HFFc6 (cell line): ENCODE data around the gene LRP10. TPM values are rescaled to one million over a fixed set of nuclear protein-coding genes. Genes with fewer than 3 reads are reported as not detected.
A peak's percentile ranks its signal among the peaks of the same experiment; 100 is the strongest.

Experiments
- DNase-seq: peaks from one replicate; pipeline ENCODE4 v3.0.0-alpha.2; 2018
- H3K27ac Mint-ChIP-seq: 2 replicates; pipeline ENCODE4 v1.8.0; 2020; ENCODE audit warnings: mild to moderate bottlenecking, mixed read lengths
- H3K27me3 Mint-ChIP-seq: 2 replicates; pipeline ENCODE4 v1.8.0; 2021; ENCODE audit warnings: mild to moderate bottlenecking, moderate library complexity, mixed read lengths; ENCODE audit not compliant: insufficient read depth
- H3K36me3 Mint-ChIP-seq: 2 replicates; pipeline ENCODE4 v1.8.0; 2021; ENCODE audit warnings: low read depth, mixed read lengths
- H3K4me1 Mint-ChIP-seq: 2 replicates; pipeline ENCODE4 v1.8.0; 2020; ENCODE audit warnings: low read depth, mixed read lengths
- H3K4me3 Mint-ChIP-seq: 2 replicates; pipeline ENCODE4 v1.8.0; 2020; ENCODE audit warnings: mild to moderate bottlenecking, moderate library complexity, mixed read lengths
- H3K9me3 Mint-ChIP-seq: 2 replicates; pipeline ENCODE4 v1.8.0; 2020; ENCODE audit warnings: mild to moderate bottlenecking, mixed read lengths
- CTCF ChIP-seq: fragments of 200-600 bp; sonication (generic); IDR thresholded peaks from 2 replicates; pipeline ENCODE4 v1.5.0; 2021; ENCODE audit warnings: antibody characterized with exemption, mild to moderate bottlenecking
- total RNA-seq, 6 experiments: library from RNA; stranded (reverse); fragmentation: NEBNext Ultra II Directional; extraction: Animal tissue kit (Norgen Biotek cat#: 25700); gene quantifications; 2 replicates in 1 of 6; 3 replicates in 5 of 6; pipeline ENCODE4 v1.2.3, GENCODE V29; 2021

LRP10 gene
- total RNA-seq, 6 experiments from 2014 or later, result 168 to 226 (median 186) TPM

GRCh38 chr14:22845821-22846625, 25.5 kb upstream of the LRP10 start:
- Mint-ChIP-seq H3K27ac (peak overlapping the region; percentile 86), H3K4me3 (no peak overlapping the region), H3K4me1 (peaks cover 64% of the 10 kb centered on the region), H3K36me3 (peaks cover 33% of the 10 kb centered on the region), H3K9me3 (no peaks in the 10 kb centered on the region), H3K27me3 (peaks cover 3% of the 10 kb centered on the region)
- DNase-seq, result no peak
- TF ChIP-seq CTCF, result no peak

GRCh38 chr14:22846811-22847307, 24.7 kb upstream of the LRP10 start:
- DNase-seq, result no peak
- Mint-ChIP-seq H3K4me3 (peak overlapping the region; percentile 34; the same call in 1 of the 2 replicates), H3K27me3 (peaks cover 3% of the 10 kb centered on the region), H3K36me3 (peaks cover 27% of the 10 kb centered on the region), H3K27ac (peak overlapping the region; percentile 86), H3K9me3 (no peaks in the 10 kb centered on the region), H3K4me1 (peaks cover 66% of the 10 kb centered on the region)
- TF ChIP-seq CTCF, result 0 out of 2 replicates have a peak, but pooled peaks have one; percentile 9

- peak overlapping the region; percentile 100 for H3K27ac Mint-ChIP-seq
- H3K4me1 Mint-ChIP-seq, result peaks cover 71% of the 10 kb centered on the region
- TF ChIP-seq CTCF, result peak; percentile 62; the same call in 1 of the 2 replicates
- H3K9me3 Mint-ChIP-seq, result no peaks in the 10 kb centered on the region
- peak; percentile 59 for DNase-seq
- H3K4me3 Mint-ChIP-seq, result peak overlapping the region; percentile 59
- H3K36me3 Mint-ChIP-seq, result peaks cover 21% of the 10 kb centered on the region
- H3K27me3 Mint-ChIP-seq, result peaks cover 2% of the 10 kb centered on the region
These were observed 23.7 kb upstream of the LRP10 start for GRCh38 chr14:22847661-22848341.

GRCh38 chr14:22848351-22849164, 23.0 kb upstream of the LRP10 start:
- DNase-seq, result peak; percentile 63
- peak overlapping the region; percentile 59 for H3K4me3 Mint-ChIP-seq
- peaks cover 2% of the 10 kb centered on the region for H3K27me3 Mint-ChIP-seq
- H3K4me1 Mint-ChIP-seq, result peaks cover 77% of the 10 kb centered on the region
- no peak for TF ChIP-seq CTCF
- peak overlapping the region; percentile 100 for H3K27ac Mint-ChIP-seq
- peaks cover 21% of the 10 kb centered on the region for H3K36me3 Mint-ChIP-seq
- no peaks in the 10 kb centered on the region for H3K9me3 Mint-ChIP-seq

GRCh38 chr14:22849212-22849819, 22.2 kb upstream of the LRP10 start:
- Mint-ChIP-seq H3K27ac (peak overlapping the region; percentile 100), H3K4me3 (peak overlapping the region; percentile 59), H3K27me3 (peaks cover 2% of the 10 kb centered on the region), H3K4me1 (peaks cover 77% of the 10 kb centered on the region), H3K36me3 (peaks cover 18% of the 10 kb centered on the region), H3K9me3 (no peaks in the 10 kb centered on the region)
- no peak for DNase-seq
- TF ChIP-seq CTCF, result no peak
